Osteoblast (primary cell): ENCODE data around the gene CSDE1. TPM values are rescaled to one million over a fixed set of nuclear protein-coding genes. Genes with fewer than 3 reads are reported as not detected.
"Not testable (repeated sequence)": the region's sequence is repeated elsewhere in the genome, so short reads cannot be mapped to it uniquely, and the experiment has no call there.

Experiments
- DNase-seq: peaks from one replicate; pipeline ENCODE4 v3.0.0; 2011; ENCODE audit warnings: low spot score, mixed read lengths; ENCODE audit not compliant: insufficient read length; ENCODE audit errors: missing footprints
- H2AFZ ChIP-seq: 2 replicates; pipeline ENCODE4 v1.6.0; 2011; ENCODE audit warnings: mild to moderate bottlenecking, low read length
- H3K27ac ChIP-seq: 2 replicates; pipeline ENCODE4 v1.5.1; 2011; ENCODE audit warnings: mild to moderate bottlenecking, low read depth, low read length, moderate library complexity
- H3K27me3 ChIP-seq: 2 replicates; pipeline ENCODE4 v1.6.0; 2012; ENCODE audit warnings: mild to moderate bottlenecking, control low read depth, inconsistent platforms, low read length, moderate library complexity; ENCODE audit not compliant: insufficient read depth
- H3K36me3 ChIP-seq: 2 replicates; pipeline ENCODE4 v1.5.1; 2011; ENCODE audit warnings: mild to moderate bottlenecking, low read length, control low read depth, moderate library complexity; ENCODE audit not compliant: insufficient read depth
- H3K4me1 ChIP-seq: 2 replicates; pipeline ENCODE4 v1.5.1; 2011; ENCODE audit warnings: mild to moderate bottlenecking, low read length, control low read depth, moderate library complexity; ENCODE audit not compliant: insufficient read depth
- H3K4me2 ChIP-seq: 2 replicates; pipeline ENCODE4 v1.6.0; 2011; ENCODE audit warnings: mild to moderate bottlenecking, low read length; ENCODE audit not compliant: insufficient read depth
- H3K4me3 ChIP-seq: fragments of 200-600 bp; sonication (generic); 3 replicates; pipeline ENCODE4 v1.5.1; 2012; ENCODE audit warnings: mild to moderate bottlenecking, low read length, inconsistent platforms; ENCODE audit not compliant: insufficient read depth
- H3K79me2 ChIP-seq: 2 replicates; pipeline ENCODE4 v1.6.0; 2012; ENCODE audit warnings: mild to moderate bottlenecking, low read length, control low read depth, inconsistent platforms; ENCODE audit not compliant: insufficient read depth
- H3K9me3 ChIP-seq: 2 replicates; pipeline ENCODE4 v1.5.1; 2011; ENCODE audit warnings: low read depth, low read length, control low read depth
- H4K20me1 ChIP-seq: 2 replicates; pipeline ENCODE4 v1.6.0; 2012; ENCODE audit warnings: mild to moderate bottlenecking, low read length, control low read depth; ENCODE audit not compliant: insufficient read depth
- total RNA-seq: library from RNA; depleted of rRNA; stranded (reverse); fragments of >200 nt; gene quantifications from 2 replicates; pipeline ENCODE4 v1.2.3, GENCODE V29; 2012
- TF ChIP-seq, protein P1 (sequence below): IDR thresholded peaks from 2 replicates; pipeline ENCODE4 v1.5.1; 2011; ENCODE audit warnings: mild to moderate bottlenecking, low read depth, low read length, moderate library complexity; ENCODE audit errors: extremely low read depth

The CSDE1 gene
- total RNA-seq, 1 donor: 599 TPM

DNA sequence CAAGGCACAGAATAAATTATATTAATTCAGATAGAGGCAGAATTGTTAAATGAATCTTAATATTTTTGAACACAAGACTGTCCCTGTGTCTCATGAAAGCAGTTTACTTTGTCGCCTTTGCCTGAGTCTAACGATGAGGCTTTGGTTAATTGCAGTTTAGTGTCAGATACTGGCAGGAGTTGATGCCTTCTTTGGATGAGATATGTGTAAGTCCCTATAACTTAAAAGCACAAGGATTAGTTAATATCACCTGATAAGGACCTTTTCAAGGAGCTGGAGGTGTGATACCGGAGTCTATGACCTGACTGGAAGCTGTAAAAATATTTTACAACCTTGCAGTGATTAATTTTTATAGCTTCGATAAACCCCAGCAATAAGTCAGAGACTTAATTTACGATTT, 24.7 kb upstream of the CSDE1 start:
- H3K27ac ChIP-seq: no peak overlapping the region
- peaks cover 9% of the 10 kb centered on the region for H3K36me3 ChIP-seq
- H3K4me1 ChIP-seq: peaks cover 12% of the 10 kb centered on the region
- no peaks in the 10 kb centered on the region for H4K20me1 ChIP-seq
- no peak for DNase-seq
- H2AFZ ChIP-seq: no peak overlapping the region
- H3K4me3 ChIP-seq: no peak overlapping the region
- TF ChIP-seq, protein P1, sequence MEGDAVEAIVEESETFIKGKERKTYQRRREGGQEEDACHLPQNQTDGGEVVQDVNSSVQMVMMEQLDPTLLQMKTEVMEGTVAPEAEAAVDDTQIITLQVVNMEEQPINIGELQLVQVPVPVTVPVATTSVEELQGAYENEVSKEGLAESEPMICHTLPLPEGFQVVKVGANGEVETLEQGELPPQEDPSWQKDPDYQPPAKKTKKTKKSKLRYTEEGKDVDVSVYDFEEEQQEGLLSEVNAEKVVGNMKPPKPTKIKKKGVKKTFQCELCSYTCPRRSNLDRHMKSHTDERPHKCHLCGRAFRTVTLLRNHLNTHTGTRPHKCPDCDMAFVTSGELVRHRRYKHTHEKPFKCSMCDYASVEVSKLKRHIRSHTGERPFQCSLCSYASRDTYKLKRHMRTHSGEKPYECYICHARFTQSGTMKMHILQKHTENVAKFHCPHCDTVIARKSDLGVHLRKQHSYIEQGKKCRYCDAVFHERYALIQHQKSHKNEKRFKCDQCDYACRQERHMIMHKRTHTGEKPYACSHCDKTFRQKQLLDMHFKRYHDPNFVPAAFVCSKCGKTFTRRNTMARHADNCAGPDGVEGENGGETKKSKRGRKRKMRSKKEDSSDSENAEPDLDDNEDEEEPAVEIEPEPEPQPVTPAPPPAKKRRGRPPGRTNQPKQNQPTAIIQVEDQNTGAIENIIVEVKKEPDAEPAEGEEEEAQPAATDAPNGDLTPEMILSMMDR: no peak
- H3K27me3 ChIP-seq: peaks cover 3% of the 10 kb centered on the region
- peaks cover 25% of the 10 kb centered on the region for H3K79me2 ChIP-seq
- H3K4me2 ChIP-seq: no peak overlapping the region
- no peaks in the 10 kb centered on the region for H3K9me3 ChIP-seq

DNA sequence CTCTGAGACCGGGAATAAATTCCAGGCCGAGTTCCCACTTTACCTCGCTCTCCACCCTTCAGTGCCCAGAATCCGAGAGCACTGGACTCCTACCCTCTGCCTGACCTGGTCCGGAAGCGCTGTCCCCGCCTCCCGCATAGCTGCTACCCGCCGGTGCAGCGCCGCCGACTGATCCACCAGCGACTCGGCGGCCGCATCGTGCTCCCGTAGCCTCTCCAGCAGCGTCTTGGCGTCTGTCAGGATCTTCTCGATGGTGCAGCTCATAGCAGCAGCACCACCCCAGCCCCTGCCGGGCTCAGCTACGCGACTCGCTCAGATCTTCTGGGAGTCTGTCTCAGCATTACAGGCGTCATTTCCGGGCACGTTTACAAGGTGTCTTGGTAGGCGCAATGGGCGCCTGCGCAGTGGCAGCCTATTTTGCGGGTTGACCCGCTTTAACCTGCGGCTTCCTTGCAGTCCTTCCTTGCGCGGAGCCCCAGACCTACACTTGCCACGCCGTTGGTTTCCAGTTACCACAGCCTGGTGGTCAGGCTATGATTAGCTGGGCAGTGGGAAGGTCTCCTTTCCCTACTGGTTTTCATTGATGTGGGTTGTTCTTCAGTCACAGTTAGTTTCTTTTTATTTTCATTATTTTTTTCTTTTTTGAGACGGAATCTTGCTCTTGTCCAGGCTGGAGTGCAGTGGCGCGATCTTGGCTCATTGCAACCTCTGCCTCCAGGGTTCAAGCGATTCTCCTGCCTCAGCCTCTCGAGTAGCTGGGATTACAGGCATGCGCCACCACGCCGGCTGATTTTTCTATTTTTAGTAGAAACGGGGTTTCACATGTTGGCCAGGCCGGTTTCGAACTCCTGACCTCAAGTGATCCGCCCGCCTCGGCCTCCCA, 22.8 kb upstream of the CSDE1 start, which contains the start of gene SIKE1:
Gene SIKE1, minus strand, starts transcription at position 342 of the 883 bp plus-strand sequence. Its CDS starts 78 bp downstream, at position 264.
- peaks cover 12% of the 10 kb centered on the region for H3K4me1 ChIP-seq
- H3K36me3 ChIP-seq: peaks cover 18% of the 10 kb centered on the region
- H3K4me3 ChIP-seq: peak within 1 kb of the TSS; percentile 79
- H4K20me1 ChIP-seq: no peaks in the 10 kb centered on the region
- peak within 1 kb of the TSS; percentile 84 for H3K27ac ChIP-seq
- peak within 1 kb of the TSS; percentile 99 for H2AFZ ChIP-seq
- peaks cover 32% of the 10 kb centered on the region for H3K79me2 ChIP-seq
- no peaks in the 10 kb centered on the region for H3K9me3 ChIP-seq
- peak; percentile 90 for DNase-seq
- H3K27me3 ChIP-seq: peaks cover 3% of the 10 kb centered on the region
- TF ChIP-seq, protein P1: no peak
- H3K4me2 ChIP-seq: peak within 1 kb of the TSS; percentile 91

DNA sequence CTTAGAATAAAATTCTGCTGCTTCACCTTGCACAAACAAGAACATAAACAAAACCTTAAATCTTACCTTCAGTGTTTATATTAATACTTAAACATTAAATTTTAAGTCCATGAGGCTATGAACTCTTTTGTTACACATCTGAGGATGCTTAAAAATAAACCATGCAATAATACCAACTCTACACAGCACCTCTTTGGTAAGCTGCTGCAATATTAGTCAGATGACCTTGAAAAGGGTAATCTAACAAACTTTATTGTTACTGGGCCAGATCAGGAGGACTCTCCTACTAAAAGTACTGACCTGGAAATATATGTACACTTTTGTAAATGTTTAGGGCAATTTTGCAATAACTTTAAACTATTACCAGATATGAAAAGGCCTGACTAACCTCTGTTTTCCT, 21.9 kb upstream of the CSDE1 start:
- Histone ChIP-seq H3K79me2 (peaks cover 32% of the 10 kb centered on the region), H3K4me3 (peak overlapping the region; percentile 79), H3K27me3 (peaks cover 3% of the 10 kb centered on the region), H3K4me1 (peaks cover 12% of the 10 kb centered on the region), H3K9me3 (no peaks in the 10 kb centered on the region), H3K27ac (peak overlapping the region; percentile 84), H4K20me1 (no peaks in the 10 kb centered on the region), H3K4me2 (peak overlapping the region; percentile 91), H2AFZ (peak overlapping the region; percentile 99), H3K36me3 (peaks cover 26% of the 10 kb centered on the region)
- DNase-seq: no peak
- TF ChIP-seq, protein P1: no peak

DNA sequence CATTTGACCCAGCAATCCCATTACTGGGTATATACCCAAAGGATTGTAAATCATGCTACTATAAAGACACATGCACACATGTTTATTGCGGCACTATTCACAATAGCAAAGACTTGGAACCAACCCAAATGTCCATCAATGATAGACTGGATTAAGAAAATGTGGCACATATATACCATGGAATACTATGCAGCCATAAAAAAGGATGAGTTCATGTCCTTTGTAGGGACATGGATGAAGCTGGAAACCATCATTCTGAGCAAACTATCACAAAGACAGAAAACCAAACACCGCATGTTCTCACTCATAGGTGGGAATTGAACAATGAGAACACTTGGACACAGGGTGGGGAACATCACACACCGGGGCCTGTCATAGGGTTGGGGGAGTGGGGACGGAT, 18.9 kb upstream of the CSDE1 start:
- peaks cover 46% of the 10 kb centered on the region for H3K36me3 ChIP-seq
- not testable (repeated sequence) for H3K27ac ChIP-seq, H3K4me2 ChIP-seq, H3K4me3 ChIP-seq, H4K20me1 ChIP-seq, H2AFZ ChIP-seq, H3K9me3 ChIP-seq, H3K27me3 ChIP-seq, DNase-seq
- H3K4me1 ChIP-seq: peaks cover 12% of the 10 kb centered on the region
- peaks cover 32% of the 10 kb centered on the region for H3K79me2 ChIP-seq
